ENCODE measurements around the gene SLC25A1. TPM values are rescaled to one million over a fixed set of nuclear protein-coding genes. Genes with fewer than 3 reads are reported as not detected.

The SLC25A1 gene
- polyA plus RNA-seq, 2 donors = 36.1 to 54.6 TPM

DNA sequence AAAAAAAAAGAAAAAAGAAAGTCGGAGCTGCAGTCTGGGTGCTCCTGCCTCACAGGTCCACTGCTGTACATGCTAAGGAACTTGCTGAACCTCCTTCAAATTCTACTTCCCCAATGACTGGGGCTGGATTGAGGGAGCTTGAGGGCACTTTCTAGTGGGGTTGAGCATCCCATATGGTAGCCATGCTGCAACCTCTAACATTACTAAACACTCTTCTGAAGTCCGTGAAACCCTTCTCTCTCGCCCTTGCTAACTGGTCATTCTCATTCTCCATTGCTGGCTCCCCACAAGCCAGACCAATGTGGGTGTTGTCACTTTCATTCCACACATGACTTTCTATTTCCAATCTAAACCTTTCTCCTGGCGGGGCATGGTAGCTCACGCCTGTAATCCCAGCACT lies 35.3 kb downstream of the SLC25A1 start:
- no peak overlapping the region for H3K4me3 ChIP-seq (ENCODE audit: low read depth in 1 of 2, low read length in 2 of 2)

DNA sequence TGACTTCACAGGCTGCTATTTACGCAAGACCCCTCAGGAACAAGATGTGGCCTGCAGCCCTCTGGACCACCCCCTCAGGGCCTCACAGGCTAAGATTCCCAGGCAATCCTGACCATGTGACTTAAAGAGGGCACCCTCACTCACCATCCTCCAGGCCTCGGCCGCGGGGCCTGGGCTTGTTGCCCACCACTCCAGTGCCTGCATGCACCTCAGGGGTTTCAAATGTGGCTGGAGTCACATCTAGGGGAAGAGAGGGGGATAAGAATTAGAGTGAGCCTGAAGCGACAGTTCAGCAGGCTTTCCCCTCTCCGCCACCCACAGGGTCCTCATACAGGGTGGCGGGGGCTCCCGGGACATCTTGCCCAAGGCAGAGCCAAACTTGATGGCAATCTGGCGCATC lies 36.1 kb downstream of the SLC25A1 start:
- no peak overlapping the region for H3K27ac ChIP-seq (ENCODE audit: low read depth in 2 of 2, low read length in 1 of 2)
- no peaks in the 10 kb centered on the region for H3K9me3 ChIP-seq (ENCODE audit: control insufficient read depth in 2 of 2, insufficient read depth in 1 of 2, low read depth in 1 of 2, low read length in 1 of 2)
- 96 to 97% methylated on average over 9 of the region's 9 CpGs for WGBS, 2 donors
- H3K4me3 ChIP-seq (ENCODE audit: low read depth in 1 of 2, low read length in 2 of 2) = no peak overlapping the region
- H3K4me1 ChIP-seq (ENCODE audit: control insufficient read depth in 2 of 2, insufficient read depth in 2 of 2, low read length in 1 of 2) = peaks cover 0 to 5% of the 10 kb centered on the region in 2 donors
- no peaks in the 10 kb centered on the region for H3K27me3 ChIP-seq (ENCODE audit: control insufficient read depth in 1 of 2, insufficient read depth in 2 of 2, low read length in 2 of 2)
- peaks cover 21 to 45% of the 10 kb centered on the region in 2 donors for H3K36me3 ChIP-seq (ENCODE audit: control insufficient read depth in 2 of 2, insufficient read depth in 2 of 2, low read length in 1 of 2)

More for the DNA sequence above, 35.3 kb downstream of the SLC25A1 start:
- Histone ChIP-seq H3K27me3 (ENCODE audit: control insufficient read depth in 1 of 2, insufficient read depth in 2 of 2, low read length in 2 of 2) (peaks cover under 1 to 2% of the 10 kb centered on the region in 2 donors), H3K9me3 (ENCODE audit: control insufficient read depth in 2 of 2, insufficient read depth in 1 of 2, low read depth in 1 of 2, low read length in 1 of 2) (no peaks in the 10 kb centered on the region), H3K4me1 (ENCODE audit: control insufficient read depth in 2 of 2, insufficient read depth in 2 of 2, low read length in 1 of 2) (peaks cover 0 to 5% of the 10 kb centered on the region in 2 donors), H3K36me3 (ENCODE audit: control insufficient read depth in 2 of 2, insufficient read depth in 2 of 2, low read length in 1 of 2) (peaks cover 21 to 36% of the 10 kb centered on the region in 2 donors), H3K27ac (ENCODE audit: low read depth in 2 of 2, low read length in 1 of 2) (no peak overlapping the region)
- WGBS, 2 donors = 83 to 88% methylated on average over 5 of the region's 5 CpGs

- WGBS, 2 donors = 69 to 76% methylated on average over 5 of the region's 5 CpGs
- peaks cover 30 to 61% of the 10 kb centered on the region in 2 donors for H3K36me3 ChIP-seq (ENCODE audit: control insufficient read depth in 2 of 2, insufficient read depth in 2 of 2, low read length in 1 of 2)
Observed at GRCh38 chr22:19139974-19140373, 38.6 kb downstream of the SLC25A1 start.

GRCh38 chr22:19139001-19139356 lies 39.6 kb downstream of the SLC25A1 start:
- Histone ChIP-seq H3K9me3 (ENCODE audit: control insufficient read depth in 2 of 2, insufficient read depth in 1 of 2, low read depth in 1 of 2, low read length in 1 of 2) (no peaks in the 10 kb centered on the region), H3K27me3 (ENCODE audit: control insufficient read depth in 1 of 2, insufficient read depth in 2 of 2, low read length in 2 of 2) (no peaks in the 10 kb centered on the region), H3K36me3 (ENCODE audit: control insufficient read depth in 2 of 2, insufficient read depth in 2 of 2, low read length in 1 of 2) (peaks cover 36 to 71% of the 10 kb centered on the region in 2 donors), H3K27ac (ENCODE audit: low read depth in 2 of 2, low read length in 1 of 2) (no peak overlapping the region), H3K4me3 (ENCODE audit: low read depth in 1 of 2, low read length in 2 of 2) (no peak overlapping the region), H3K4me1 (ENCODE audit: control insufficient read depth in 2 of 2, insufficient read depth in 2 of 2, low read length in 1 of 2) (peaks cover 0 to 5% of the 10 kb centered on the region in 2 donors)
- WGBS, 2 donors = 85 to 86% methylated on average over 9 of the region's 9 CpGs

More at GRCh38 chr22:19139974-19140373, 38.6 kb downstream of the SLC25A1 start:
- no peak overlapping the region for H3K4me3 ChIP-seq (ENCODE audit: low read depth in 1 of 2, low read length in 2 of 2)
- no peaks in the 10 kb centered on the region for H3K27me3 ChIP-seq (ENCODE audit: control insufficient read depth in 1 of 2, insufficient read depth in 2 of 2, low read length in 2 of 2)
- no peaks in the 10 kb centered on the region for H3K9me3 ChIP-seq (ENCODE audit: control insufficient read depth in 2 of 2, insufficient read depth in 1 of 2, low read depth in 1 of 2, low read length in 1 of 2)
- no peak overlapping the region for H3K27ac ChIP-seq (ENCODE audit: low read depth in 2 of 2, low read length in 1 of 2)
- H3K4me1 ChIP-seq (ENCODE audit: control insufficient read depth in 2 of 2, insufficient read depth in 2 of 2, low read length in 1 of 2) = peaks cover 0 to 5% of the 10 kb centered on the region in 2 donors

DNA sequence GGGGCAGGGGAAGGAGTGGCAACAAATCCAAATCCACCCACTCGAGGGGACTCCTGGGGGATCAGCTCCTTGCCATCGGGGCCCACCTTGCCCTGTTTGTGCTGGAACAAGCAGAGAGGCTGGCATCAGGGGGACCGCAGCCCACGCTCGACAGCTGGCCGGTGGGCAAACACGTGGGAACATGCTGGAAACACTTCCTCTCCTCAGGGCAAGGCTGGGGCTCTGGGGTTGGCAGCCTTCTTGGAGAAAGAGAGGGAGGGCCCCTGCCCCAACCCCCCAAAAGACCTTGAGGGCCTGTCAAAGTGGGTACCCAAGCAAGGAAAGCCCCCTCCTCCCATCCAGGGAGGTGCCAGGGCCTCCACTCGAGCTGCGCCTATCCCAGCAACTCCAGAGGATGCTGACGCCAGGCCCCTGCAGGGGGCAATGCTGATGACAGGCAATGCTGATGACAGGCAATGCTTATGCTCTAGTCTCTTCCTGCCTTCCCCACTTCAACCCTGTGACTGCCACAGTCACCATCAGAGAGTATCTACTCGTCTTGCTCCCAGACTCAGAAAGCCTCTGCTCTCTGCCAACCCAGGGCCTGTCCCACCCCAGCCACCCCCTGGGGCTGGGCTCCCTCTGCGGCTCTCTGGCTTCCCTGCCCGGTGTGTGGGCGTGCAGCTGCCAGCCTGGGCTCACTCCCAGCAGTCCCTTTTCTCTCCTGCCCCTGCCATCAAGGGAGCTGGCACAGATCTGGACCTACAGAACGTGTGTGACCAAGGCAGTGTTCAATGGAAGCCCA lies 40.1 kb downstream of the SLC25A1 start:
- WGBS, 2 donors = 63 to 70% methylated on average over 15 of the region's 15 CpGs
- Histone ChIP-seq H3K4me1 (ENCODE audit: control insufficient read depth in 2 of 2, insufficient read depth in 2 of 2, low read length in 1 of 2) (peaks cover 0 to 3% of the 10 kb centered on the region in 2 donors), H3K9me3 (ENCODE audit: control insufficient read depth in 2 of 2, insufficient read depth in 1 of 2, low read depth in 1 of 2, low read length in 1 of 2) (no peaks in the 10 kb centered on the region), H3K27ac (ENCODE audit: low read depth in 2 of 2, low read length in 1 of 2) (no peak overlapping the region), H3K36me3 (ENCODE audit: control insufficient read depth in 2 of 2, insufficient read depth in 2 of 2, low read length in 1 of 2) (peaks cover 36 to 77% of the 10 kb centered on the region in 2 donors), H3K4me3 (ENCODE audit: low read depth in 1 of 2, low read length in 2 of 2) (no peak overlapping the region), H3K27me3 (ENCODE audit: control insufficient read depth in 1 of 2, insufficient read depth in 2 of 2, low read length in 2 of 2) (no peaks in the 10 kb centered on the region)

DNA sequence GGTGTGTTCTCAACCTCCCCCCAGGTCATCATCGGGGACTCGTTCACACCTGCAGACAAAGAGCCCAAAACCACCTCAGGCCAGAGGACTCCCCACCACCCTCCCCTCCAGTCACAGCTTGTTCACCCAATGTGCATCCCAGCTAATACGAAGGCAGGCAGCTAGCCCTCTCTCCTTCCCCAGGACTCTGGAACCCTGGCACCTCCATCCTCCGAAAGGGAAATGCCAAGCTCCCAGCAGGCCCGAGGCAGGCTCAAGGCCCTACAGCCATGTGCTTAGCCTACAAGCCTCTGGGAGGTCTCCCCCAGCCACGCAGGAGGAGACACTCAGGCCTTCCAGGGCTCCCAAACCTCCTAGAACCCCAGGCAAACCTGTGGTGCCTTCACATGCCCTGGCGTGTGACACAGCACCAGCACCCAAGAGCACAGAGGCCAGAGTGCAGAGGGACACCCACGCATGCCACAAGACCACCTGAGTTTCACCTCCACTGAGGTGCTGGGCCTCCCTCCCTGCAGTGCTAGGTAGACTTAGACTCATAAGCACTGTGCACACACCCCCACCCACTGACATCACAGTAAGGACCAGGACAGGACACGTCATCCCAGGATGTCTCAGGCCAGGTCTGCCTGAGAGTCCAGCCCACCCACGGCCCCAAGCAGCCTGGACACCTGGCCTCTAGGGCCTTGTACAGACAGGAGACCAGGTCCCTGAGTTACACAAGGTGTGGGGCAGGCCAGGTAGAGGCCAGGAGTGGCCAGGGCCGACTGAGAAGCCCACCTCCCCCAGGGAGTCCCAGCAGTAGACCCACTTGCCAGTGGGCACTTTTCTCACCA lies 40.9 kb downstream of the SLC25A1 start:
- Histone ChIP-seq H3K27me3 (ENCODE audit: control insufficient read depth in 1 of 2, insufficient read depth in 2 of 2, low read length in 2 of 2) (no peaks in the 10 kb centered on the region), H3K9me3 (ENCODE audit: control insufficient read depth in 2 of 2, insufficient read depth in 1 of 2, low read depth in 1 of 2, low read length in 1 of 2) (no peaks in the 10 kb centered on the region), H3K27ac (ENCODE audit: low read depth in 2 of 2, low read length in 1 of 2) (no peak overlapping the region), H3K4me3 (ENCODE audit: low read depth in 1 of 2, low read length in 2 of 2) (no peak overlapping the region), H3K4me1 (ENCODE audit: control insufficient read depth in 2 of 2, insufficient read depth in 2 of 2, low read length in 1 of 2) (no peaks in the 10 kb centered on the region), H3K36me3 (ENCODE audit: control insufficient read depth in 2 of 2, insufficient read depth in 2 of 2, low read length in 1 of 2) (peaks cover 36 to 85% of the 10 kb centered on the region in 2 donors)
- 85 to 87% methylated on average over 11 of the region's 11 CpGs for WGBS, 2 donors

- 93 to 95% methylated on average over 10 of the region's 10 CpGs for WGBS, 2 donors
- Histone ChIP-seq H3K36me3 (ENCODE audit: control insufficient read depth in 2 of 2, insufficient read depth in 2 of 2, low read length in 1 of 2) (peaks cover 33 to 85% of the 10 kb centered on the region in 2 donors), H3K27ac (ENCODE audit: low read depth in 2 of 2, low read length in 1 of 2) (no peak overlapping the region)
Observed at GRCh38 chr22:19136915-19137314, 41.6 kb downstream of the SLC25A1 start.

GRCh38 chr22:19134874-19135273 lies 43.7 kb downstream of the SLC25A1 start:
- no peak overlapping the region for H3K27ac ChIP-seq (ENCODE audit: low read depth in 2 of 2, low read length in 1 of 2)
- H3K36me3 ChIP-seq (ENCODE audit: control insufficient read depth in 2 of 2, insufficient read depth in 2 of 2, low read length in 1 of 2) = peaks cover 23 to 77% of the 10 kb centered on the region in 2 donors
- H3K4me3 ChIP-seq (ENCODE audit: low read depth in 1 of 2, low read length in 2 of 2) = no peak overlapping the region
- peaks cover 0 to 16% of the 10 kb centered on the region in 2 donors for H3K4me1 ChIP-seq (ENCODE audit: control insufficient read depth in 2 of 2, insufficient read depth in 2 of 2, low read length in 1 of 2)
- no peaks in the 10 kb centered on the region for H3K27me3 ChIP-seq (ENCODE audit: control insufficient read depth in 1 of 2, insufficient read depth in 2 of 2, low read length in 2 of 2)
- WGBS, 2 donors = 93 to 95% methylated on average over 18 of the region's 18 CpGs
- H3K9me3 ChIP-seq (ENCODE audit: control insufficient read depth in 2 of 2, insufficient read depth in 1 of 2, low read depth in 1 of 2, low read length in 1 of 2) = no peaks in the 10 kb centered on the region

More at GRCh38 chr22:19136915-19137314, 41.6 kb downstream of the SLC25A1 start:
- Histone ChIP-seq H3K27me3 (ENCODE audit: control insufficient read depth in 1 of 2, insufficient read depth in 2 of 2, low read length in 2 of 2) (no peaks in the 10 kb centered on the region), H3K4me1 (ENCODE audit: control insufficient read depth in 2 of 2, insufficient read depth in 2 of 2, low read length in 1 of 2) (peaks cover 0 to 3% of the 10 kb centered on the region in 2 donors), H3K4me3 (ENCODE audit: low read depth in 1 of 2, low read length in 2 of 2) (no peak overlapping the region), H3K9me3 (ENCODE audit: control insufficient read depth in 2 of 2, insufficient read depth in 1 of 2, low read depth in 1 of 2, low read length in 1 of 2) (no peaks in the 10 kb centered on the region)

DNA sequence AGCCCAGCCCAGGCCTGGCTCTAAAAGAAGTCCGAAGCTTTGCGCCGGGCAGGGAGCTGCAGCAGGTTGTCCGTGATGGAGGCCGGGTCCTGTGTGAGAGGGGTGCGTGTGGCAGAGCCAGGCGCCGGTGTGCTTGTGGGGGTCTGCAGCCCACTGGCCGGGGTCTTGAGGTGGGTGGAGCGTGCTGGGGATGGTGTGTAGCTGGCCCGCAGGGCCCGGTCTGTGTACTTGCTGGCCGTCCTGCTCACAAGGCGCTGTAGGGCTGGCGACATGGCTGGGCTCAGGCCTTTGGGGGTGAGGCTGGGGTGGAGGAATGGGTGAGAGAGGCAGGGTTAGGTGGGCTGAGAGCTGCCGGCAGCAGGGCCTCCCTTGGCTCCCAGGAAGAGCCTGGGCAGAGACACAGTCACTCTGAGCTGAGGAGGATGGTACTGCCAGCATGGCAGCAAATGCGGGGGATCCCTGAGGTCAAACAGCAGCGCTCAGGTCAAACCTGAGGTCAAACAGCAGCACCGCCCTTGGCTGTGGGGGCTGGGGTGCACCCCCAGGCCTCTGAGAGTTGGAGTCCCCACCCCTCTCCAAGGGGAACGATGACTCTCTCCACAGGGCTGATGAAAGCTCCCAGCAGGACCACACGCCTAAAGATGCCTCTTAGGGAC lies 44.2 kb downstream of the SLC25A1 start:
- Histone ChIP-seq H3K4me1 (ENCODE audit: control insufficient read depth in 2 of 2, insufficient read depth in 2 of 2, low read length in 1 of 2) (peaks cover 0 to 18% of the 10 kb centered on the region in 2 donors), H3K4me3 (ENCODE audit: low read depth in 1 of 2, low read length in 2 of 2) (no peak overlapping the region), H3K36me3 (ENCODE audit: control insufficient read depth in 2 of 2, insufficient read depth in 2 of 2, low read length in 1 of 2) (peaks cover 19 to 71% of the 10 kb centered on the region in 2 donors), H3K27me3 (ENCODE audit: control insufficient read depth in 1 of 2, insufficient read depth in 2 of 2, low read length in 2 of 2) (no peaks in the 10 kb centered on the region), H3K9me3 (ENCODE audit: control insufficient read depth in 2 of 2, insufficient read depth in 1 of 2, low read depth in 1 of 2, low read length in 1 of 2) (no peaks in the 10 kb centered on the region), H3K27ac (ENCODE audit: low read depth in 2 of 2, low read length in 1 of 2) (no peak overlapping the region)
- WGBS, 2 donors = 93 to 94% methylated on average over 21 of the region's 21 CpGs
